HepG2 (cell line): ENCODE results near the gene TTC21B. TPM values are rescaled to one million over a fixed set of nuclear protein-coding genes. Genes with fewer than 3 reads are reported as not detected.

Experiments
- FOXC1 ChIP-seq: sonication (generic); formaldehyde crosslinking; IDR thresholded peaks from 2 replicates; pipeline ENCODE4 v1.8.0; 2022; ENCODE audit warnings: mild to moderate bottlenecking, missing genetic modification reagents, borderline replicate concordance
- KMT2A ChIP-seq: sonication (generic); formaldehyde crosslinking; IDR thresholded peaks from 2 replicates; pipeline ENCODE4 v1.4.0; 2020; ENCODE audit warnings: missing genetic modification reagents
- MAF1 ChIP-seq: sonication (generic); formaldehyde crosslinking; IDR thresholded peaks from 2 replicates; pipeline ENCODE4 v1.5.0; 2020; ENCODE audit warnings: missing genetic modification reagents, borderline replicate concordance
- MED1 ChIP-seq: sonication (generic); formaldehyde crosslinking; IDR thresholded peaks from 2 replicates; pipeline ENCODE4 v1.4.0; 2020; ENCODE audit warnings: missing genetic modification reagents
- ONECUT2 ChIP-seq: sonication (generic); formaldehyde crosslinking; IDR thresholded peaks from 2 replicates; pipeline ENCODE4 v1.4.0; 2020; ENCODE audit warnings: missing genetic modification reagents
- RFX3 ChIP-seq: IDR thresholded peaks from 2 replicates; pipeline ENCODE4 v1.6.1; 2016; ENCODE audit warnings: missing biosample characterization, missing genetic modification reagents
- SAP130 ChIP-seq: IDR thresholded peaks from 2 replicates; pipeline ENCODE4 v1.6.1; 2016; ENCODE audit warnings: low read depth
- SCMH1 ChIP-seq: sonication (generic); formaldehyde crosslinking; IDR thresholded peaks from 2 replicates; pipeline ENCODE4 v1.9.0; 2021; ENCODE audit warnings: missing genetic modification reagents, mild to moderate bottlenecking, borderline replicate concordance
- TBX2 ChIP-seq: sonication (generic); formaldehyde crosslinking; IDR thresholded peaks from 2 replicates; pipeline ENCODE4 v1.5.0; 2020; ENCODE audit warnings: missing genetic modification reagents, mild to moderate bottlenecking, borderline replicate concordance
- TCF7 ChIP-seq: sonication (generic); IDR thresholded peaks from 2 replicates; pipeline ENCODE4 v1.6.1; 2016; ENCODE audit warnings: antibody characterized with exemption, low read depth
- ZNF101 ChIP-seq: sonication (generic); formaldehyde crosslinking; IDR thresholded peaks from 2 replicates; pipeline ENCODE4 v1.4.0; 2020; ENCODE audit warnings: mild to moderate bottlenecking, low read depth, missing genetic modification reagents, borderline replicate concordance
- ZNF331 ChIP-seq: sonication (generic); formaldehyde crosslinking; IDR thresholded peaks from 2 replicates; pipeline ENCODE4 v1.4.0; 2020; ENCODE audit warnings: missing genetic modification reagents
- ZNF333 ChIP-seq: sonication (generic); formaldehyde crosslinking; IDR thresholded peaks from 2 replicates; pipeline ENCODE4 v1.4.0; 2020; ENCODE audit warnings: mild to moderate bottlenecking, missing genetic modification reagents, borderline replicate concordance
- ZNF546 ChIP-seq: sonication (generic); formaldehyde crosslinking; conservative IDR thresholded peaks from 2 replicates; pipeline ENCODE4 v1.8.1; 2023; ENCODE audit warnings: mild to moderate bottlenecking, missing genetic modification reagents
- ZSCAN31 ChIP-seq: sonication (generic); formaldehyde crosslinking; IDR thresholded peaks from 2 replicates; pipeline ENCODE4 v1.5.0; 2020; ENCODE audit warnings: low read depth, mild to moderate bottlenecking, missing genetic modification reagents
- polyA plus RNA-seq, 8 experiments: library from polyadenylated mRNA; depleted of rRNA in 3 of 8; stranded (reverse) in 7 of 8; unstranded in 1 of 8; fragments of >200 nt; fragmentation: Illumina TruSeq in 4 of 8; extraction: Trizol in 4 of 8; gene quantifications; 2 replicates each; pipeline versions ENCODE4 v1.2.1 to v1.2.3, GENCODE V29; 2011 to 2016; ENCODE audit warnings: low read depth in 4 of 8, missing spikeins in 1 of 8, mixed read lengths in 1 of 8; ENCODE audit not compliant: insufficient read depth in 1 of 8
- total RNA-seq, 5 experiments: library from RNA; depleted of rRNA; stranded (reverse); fragments of >200 nt; fragmentation: Illumina TruSeq; extraction: Trizol; gene quantifications; 2 replicates each; pipeline ENCODE4 v1.2.3, GENCODE V29; 2016; ENCODE audit warnings: low read depth in 1 of 5
- TF ChIP-seq, protein P1 (sequence below): sonication (generic); formaldehyde crosslinking; IDR thresholded peaks from 2 replicates; pipeline ENCODE4 v1.4.0; 2020; ENCODE audit warnings: missing genetic modification reagents
- TF ChIP-seq, protein P2 (sequence below): sonication (generic); formaldehyde crosslinking; IDR thresholded peaks from 2 replicates; pipeline ENCODE4 v1.4.0; 2020; ENCODE audit warnings: missing genetic modification reagents
- TF ChIP-seq, protein P3 (sequence below): fragments of 450-650 bp; IDR thresholded peaks from 2 replicates; pipeline ENCODE4 v1.6.1; 2016

Gene TTC21B
- total and polyA plus RNA-seq, 2 of the 13 experiments (the other 11 are each of a cell fraction or from before 2014, with no cell fraction given): 39.1 to 67.1 TPM

DNA sequence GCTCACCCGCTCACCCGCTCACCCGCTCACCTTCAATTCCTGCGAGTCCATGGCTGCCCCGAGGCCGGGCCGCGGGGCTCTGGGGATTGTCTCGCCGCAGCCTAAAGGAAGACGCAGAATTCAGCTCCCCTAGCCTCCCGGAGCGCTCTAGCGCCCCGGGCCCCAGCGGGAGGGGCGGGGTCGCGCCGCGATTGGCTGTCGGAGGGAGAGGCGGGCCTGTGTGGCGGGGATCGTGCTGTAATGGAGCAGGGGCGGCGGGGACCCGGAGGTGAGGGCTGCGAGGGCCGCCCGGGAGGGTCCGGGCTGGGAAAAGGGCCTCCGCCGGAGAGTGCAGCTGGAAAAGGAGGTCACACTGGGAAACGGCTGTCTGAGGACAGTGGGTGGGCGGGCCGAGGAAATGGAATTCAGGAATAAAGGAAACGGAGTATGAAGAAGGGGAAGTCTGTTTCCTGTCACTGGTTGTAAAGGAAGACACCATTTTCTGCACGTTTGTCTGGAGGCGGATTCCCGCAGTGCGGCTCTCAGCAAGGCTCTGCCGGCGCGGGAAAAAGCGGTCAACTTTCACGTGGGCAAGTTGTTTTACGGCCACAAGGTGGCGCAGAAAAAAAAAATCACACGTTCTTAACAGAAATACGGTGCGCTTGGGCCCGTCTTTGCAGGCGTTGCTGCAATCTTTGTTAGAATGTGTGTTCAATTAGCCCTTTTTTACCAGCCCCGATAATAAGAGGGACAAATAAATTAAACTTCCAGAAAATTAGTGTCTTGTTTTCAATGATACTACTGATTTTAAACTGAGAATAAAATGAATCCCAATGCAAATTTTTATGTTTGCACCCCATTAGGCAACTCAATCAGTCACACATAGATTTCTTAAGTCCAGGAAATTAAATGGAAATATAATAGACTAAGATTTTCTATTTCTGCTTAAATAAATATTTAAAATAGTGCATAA lies at the start of gene TTC21B (continued):
- TF ChIP-seq KMT2A (CRISPR knock-in tag) (peak; percentile 85), FOXC1 (CRISPR knock-in tag) (peak; percentile 91), ONECUT2 (CRISPR knock-in tag) (peak; percentile 30; the same call in 1 of the 2 replicates), SAP130 (CRISPR knock-in tag) (peak; percentile 90), TBX2 (peak; percentile 92), ZNF333 (CRISPR knock-in tag) (peak; percentile 99), ZNF331 (CRISPR knock-in tag) (peak; percentile 85; the same call in 1 of the 2 replicates), ZSCAN31 (CRISPR knock-in tag) (peak; percentile 94), RFX3 (CRISPR knock-in tag) (no peak), TCF7 (0 out of 2 replicates have a peak, but pooled peaks have one; percentile 6), SCMH1 (CRISPR knock-in tag) (no peak), ZNF101 (no peak), MED1 (peak; percentile 70), ZNF546 (CRISPR knock-in tag) (no peak), MAF1 (CRISPR knock-in tag) (peak; percentile 89; the same call in 1 of the 2 replicates)
- TF ChIP-seq, protein P1, sequence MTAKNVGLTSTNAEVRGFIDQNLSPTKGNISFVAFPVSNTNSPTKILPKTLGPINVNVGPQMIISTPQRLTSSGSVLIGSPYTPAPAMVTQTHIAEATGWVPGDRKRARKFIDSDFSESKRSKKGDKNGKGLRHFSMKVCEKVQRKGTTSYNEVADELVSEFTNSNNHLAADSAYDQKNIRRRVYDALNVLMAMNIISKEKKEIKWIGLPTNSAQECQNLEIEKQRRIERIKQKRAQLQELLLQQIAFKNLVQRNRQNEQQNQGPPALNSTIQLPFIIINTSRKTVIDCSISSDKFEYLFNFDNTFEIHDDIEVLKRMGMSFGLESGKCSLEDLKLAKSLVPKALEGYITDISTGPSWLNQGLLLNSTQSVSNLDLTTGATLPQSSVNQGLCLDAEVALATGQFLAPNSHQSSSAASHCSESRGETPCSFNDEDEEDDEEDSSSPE: peak; percentile 98
- TF ChIP-seq, protein P2, sequence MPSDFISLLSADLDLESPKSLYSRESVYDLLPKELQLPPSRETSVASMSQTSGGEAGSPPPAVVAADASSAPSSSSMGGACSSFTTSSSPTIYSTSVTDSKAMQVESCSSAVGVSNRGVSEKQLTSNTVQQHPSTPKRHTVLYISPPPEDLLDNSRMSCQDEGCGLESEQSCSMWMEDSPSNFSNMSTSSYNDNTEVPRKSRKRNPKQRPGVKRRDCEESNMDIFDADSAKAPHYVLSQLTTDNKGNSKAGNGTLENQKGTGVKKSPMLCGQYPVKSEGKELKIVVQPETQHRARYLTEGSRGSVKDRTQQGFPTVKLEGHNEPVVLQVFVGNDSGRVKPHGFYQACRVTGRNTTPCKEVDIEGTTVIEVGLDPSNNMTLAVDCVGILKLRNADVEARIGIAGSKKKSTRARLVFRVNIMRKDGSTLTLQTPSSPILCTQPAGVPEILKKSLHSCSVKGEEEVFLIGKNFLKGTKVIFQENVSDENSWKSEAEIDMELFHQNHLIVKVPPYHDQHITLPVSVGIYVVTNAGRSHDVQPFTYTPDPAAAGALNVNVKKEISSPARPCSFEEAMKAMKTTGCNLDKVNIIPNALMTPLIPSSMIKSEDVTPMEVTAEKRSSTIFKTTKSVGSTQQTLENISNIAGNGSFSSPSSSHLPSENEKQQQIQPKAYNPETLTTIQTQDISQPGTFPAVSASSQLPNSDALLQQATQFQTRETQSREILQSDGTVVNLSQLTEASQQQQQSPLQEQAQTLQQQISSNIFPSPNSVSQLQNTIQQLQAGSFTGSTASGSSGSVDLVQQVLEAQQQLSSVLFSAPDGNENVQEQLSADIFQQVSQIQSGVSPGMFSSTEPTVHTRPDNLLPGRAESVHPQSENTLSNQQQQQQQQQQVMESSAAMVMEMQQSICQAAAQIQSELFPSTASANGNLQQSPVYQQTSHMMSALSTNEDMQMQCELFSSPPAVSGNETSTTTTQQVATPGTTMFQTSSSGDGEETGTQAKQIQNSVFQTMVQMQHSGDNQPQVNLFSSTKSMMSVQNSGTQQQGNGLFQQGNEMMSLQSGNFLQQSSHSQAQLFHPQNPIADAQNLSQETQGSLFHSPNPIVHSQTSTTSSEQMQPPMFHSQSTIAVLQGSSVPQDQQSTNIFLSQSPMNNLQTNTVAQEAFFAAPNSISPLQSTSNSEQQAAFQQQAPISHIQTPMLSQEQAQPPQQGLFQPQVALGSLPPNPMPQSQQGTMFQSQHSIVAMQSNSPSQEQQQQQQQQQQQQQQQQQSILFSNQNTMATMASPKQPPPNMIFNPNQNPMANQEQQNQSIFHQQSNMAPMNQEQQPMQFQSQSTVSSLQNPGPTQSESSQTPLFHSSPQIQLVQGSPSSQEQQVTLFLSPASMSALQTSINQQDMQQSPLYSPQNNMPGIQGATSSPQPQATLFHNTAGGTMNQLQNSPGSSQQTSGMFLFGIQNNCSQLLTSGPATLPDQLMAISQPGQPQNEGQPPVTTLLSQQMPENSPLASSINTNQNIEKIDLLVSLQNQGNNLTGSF (CRISPR knock-in tag): no peak; the same call in 1 of the 2 replicates
- TF ChIP-seq, protein P3, sequence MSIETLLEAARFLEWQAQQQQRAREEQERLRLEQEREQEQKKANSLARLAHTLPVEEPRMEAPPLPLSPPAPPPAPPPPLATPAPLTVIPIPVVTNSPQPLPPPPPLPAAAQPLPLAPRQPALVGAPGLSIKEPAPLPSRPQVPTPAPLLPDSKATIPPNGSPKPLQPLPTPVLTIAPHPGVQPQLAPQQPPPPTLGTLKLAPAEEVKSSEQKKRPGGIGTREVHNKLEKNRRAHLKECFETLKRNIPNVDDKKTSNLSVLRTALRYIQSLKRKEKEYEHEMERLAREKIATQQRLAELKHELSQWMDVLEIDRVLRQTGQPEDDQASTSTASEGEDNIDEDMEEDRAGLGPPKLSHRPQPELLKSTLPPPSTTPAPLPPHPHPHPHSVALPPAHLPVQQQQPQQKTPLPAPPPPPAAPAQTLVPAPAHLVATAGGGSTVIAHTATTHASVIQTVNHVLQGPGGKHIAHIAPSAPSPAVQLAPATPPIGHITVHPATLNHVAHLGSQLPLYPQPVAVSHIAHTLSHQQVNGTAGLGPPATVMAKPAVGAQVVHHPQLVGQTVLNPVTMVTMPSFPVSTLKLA: 0 out of 2 replicates have a peak, but pooled peaks have one; percentile 25
